PC-3 (cell line): Measurements from ENCODE around the gene TMEM190.

Experiments
- EZH2phosphoT487 ChIP-seq: fragments of 300-600 bp; sonication (generic); IDR thresholded peaks from 2 replicates; pipeline ENCODE4 v1.6.1; 2018; ENCODE audit warnings: mild to moderate bottlenecking, antibody characterized with exemption, low read length, borderline replicate concordance
- TF ChIP-seq, protein P1 (sequence below): fragments of 300-600 bp; sonication (generic); conservative IDR thresholded peaks from 2 replicates; pipeline ENCODE4 v1.5.1; 2017; ENCODE audit warnings: antibody characterized with exemption, low read depth, mild to moderate bottlenecking, low read length

DNA sequence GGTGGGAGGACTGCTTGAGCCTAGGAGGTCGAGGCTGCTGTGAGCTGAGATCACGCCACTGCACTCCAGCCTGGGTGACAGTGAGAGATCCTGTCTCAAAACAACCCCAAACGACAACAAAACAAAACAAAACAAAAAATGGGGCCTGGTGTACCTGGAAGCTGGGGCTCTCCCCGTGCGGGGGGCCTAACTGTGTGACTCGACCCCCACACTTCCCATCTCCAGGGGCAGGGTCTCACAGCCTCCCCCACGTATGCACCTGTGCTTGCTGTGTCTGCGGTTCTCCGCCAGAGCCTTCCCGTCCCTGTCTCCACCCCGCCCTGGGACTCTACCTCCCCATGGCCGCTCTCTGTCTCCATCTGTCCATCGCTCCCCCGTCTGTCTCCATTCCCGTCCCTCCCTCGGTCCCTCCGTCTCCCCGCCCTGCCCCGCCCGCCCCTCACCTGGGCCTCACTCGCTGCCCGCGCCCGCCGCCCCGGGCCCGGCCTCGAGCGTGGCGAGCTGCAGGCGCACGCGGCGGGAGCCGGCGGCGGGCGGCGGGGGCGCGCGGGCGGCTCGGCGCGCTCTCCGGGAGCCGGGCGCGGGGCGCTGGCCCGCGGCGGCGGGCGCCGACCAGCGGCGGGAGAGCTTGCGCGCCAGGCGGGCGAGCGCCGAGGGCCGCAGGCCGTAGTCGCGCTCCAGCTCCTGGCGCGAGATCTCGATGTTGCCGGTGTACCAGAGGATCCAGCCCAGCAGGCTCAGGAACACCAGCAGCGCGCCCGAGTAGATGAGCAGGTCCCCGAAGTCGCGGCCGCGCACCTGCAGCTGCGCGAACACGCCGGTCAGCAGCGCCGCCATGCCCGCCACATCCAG lies 6.9 kb downstream of the TMEM190 start:
- TF ChIP-seq, protein P1, sequence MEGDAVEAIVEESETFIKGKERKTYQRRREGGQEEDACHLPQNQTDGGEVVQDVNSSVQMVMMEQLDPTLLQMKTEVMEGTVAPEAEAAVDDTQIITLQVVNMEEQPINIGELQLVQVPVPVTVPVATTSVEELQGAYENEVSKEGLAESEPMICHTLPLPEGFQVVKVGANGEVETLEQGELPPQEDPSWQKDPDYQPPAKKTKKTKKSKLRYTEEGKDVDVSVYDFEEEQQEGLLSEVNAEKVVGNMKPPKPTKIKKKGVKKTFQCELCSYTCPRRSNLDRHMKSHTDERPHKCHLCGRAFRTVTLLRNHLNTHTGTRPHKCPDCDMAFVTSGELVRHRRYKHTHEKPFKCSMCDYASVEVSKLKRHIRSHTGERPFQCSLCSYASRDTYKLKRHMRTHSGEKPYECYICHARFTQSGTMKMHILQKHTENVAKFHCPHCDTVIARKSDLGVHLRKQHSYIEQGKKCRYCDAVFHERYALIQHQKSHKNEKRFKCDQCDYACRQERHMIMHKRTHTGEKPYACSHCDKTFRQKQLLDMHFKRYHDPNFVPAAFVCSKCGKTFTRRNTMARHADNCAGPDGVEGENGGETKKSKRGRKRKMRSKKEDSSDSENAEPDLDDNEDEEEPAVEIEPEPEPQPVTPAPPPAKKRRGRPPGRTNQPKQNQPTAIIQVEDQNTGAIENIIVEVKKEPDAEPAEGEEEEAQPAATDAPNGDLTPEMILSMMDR: no peak
- TF ChIP-seq EZH2phosphoT487: no peak
